IPS-20b (cell line): ENCODE measurements around the gene RFX5.
A peak's percentile ranks its signal among the peaks of the same experiment; 100 is the strongest.

Experiments used
- H3K27ac ChIP-seq: one replicate; pipeline ENCODE4 v1.5.1; 2013; ENCODE audit warnings: low read length
- H3K27me3 ChIP-seq: 2 replicates; pipeline ENCODE4 v1.6.1; 2013; ENCODE audit warnings: mild to moderate bottlenecking, low read length, inconsistent platforms; ENCODE audit not compliant: insufficient read depth
- H3K36me3 ChIP-seq: 2 replicates; pipeline ENCODE4 v1.6.1; 2013; ENCODE audit warnings: low read depth, mild to moderate bottlenecking, inconsistent platforms, low read length, moderate library complexity; ENCODE audit not compliant: insufficient read depth
- H3K4me1 ChIP-seq: 2 replicates; pipeline ENCODE4 v1.6.1; 2013; ENCODE audit warnings: mild to moderate bottlenecking, control low read depth, inconsistent platforms, low read length, moderate library complexity; ENCODE audit not compliant: insufficient read depth
- H3K4me3 ChIP-seq: 2 replicates; pipeline ENCODE4 v1.5.1; 2013; ENCODE audit warnings: mild to moderate bottlenecking, low read length, inconsistent platforms
- H3K9ac ChIP-seq: 2 replicates; pipeline ENCODE4 v1.6.1; 2013; ENCODE audit warnings: low read depth, mild to moderate bottlenecking, inconsistent platforms, low read length, moderate library complexity
- H3K9me3 ChIP-seq: 2 replicates; pipeline ENCODE4 v1.6.1; 2013; ENCODE audit warnings: mild to moderate bottlenecking, low read depth, low read length, inconsistent platforms; ENCODE audit not compliant: insufficient read depth

Gene RFX5

DNA sequence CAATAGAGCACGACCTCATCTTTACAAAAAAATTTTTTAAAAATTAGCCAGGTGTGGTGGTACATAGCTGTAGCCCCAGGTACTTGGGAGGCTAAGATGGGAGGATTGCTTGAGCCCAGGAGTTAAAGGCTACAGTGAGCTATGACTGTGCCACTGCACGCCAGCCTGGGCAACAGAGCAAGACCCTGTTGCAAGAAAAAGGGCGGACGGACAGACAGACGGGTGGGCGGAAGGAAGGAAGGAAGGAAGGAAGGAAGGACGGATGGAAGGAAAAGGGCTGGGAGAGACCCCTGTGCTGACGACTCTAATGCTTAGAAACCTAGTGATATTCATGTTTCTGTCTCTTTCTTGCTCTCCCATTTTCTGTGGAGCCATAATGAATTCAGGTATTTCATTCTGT, 34.2 kb downstream of the RFX5 start:
- Histone ChIP-seq H3K27me3 (no peaks in the 10 kb centered on the region), H3K9ac (no peak overlapping the region), H3K9me3 (no peaks in the 10 kb centered on the region), H3K27ac (no peak overlapping the region), H3K4me1 (peaks cover 9% of the 10 kb centered on the region), H3K36me3 (peaks cover 64% of the 10 kb centered on the region), H3K4me3 (no peak overlapping the region)

DNA sequence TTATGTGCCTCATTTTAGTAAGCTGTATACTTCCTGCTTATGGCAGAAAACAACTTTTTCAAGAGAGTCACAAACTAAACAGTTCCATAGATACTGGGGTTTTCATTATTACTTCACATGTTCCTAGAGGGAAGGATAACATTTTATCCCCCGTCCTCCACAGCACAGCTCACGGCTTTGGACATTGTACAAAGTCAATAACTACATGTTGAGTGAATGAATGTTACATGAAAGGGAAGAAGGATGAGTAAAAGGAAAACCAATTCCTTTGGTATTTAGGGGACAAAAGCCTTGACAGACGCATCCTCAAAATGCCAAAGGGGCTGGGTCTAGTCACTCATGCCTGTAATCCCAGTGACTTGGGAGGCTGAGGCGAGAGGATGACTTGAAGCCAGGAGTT, 34.6 kb downstream of the RFX5 start:
- Histone ChIP-seq H3K4me3 (no peak overlapping the region), H3K9ac (no peak overlapping the region), H3K27me3 (no peaks in the 10 kb centered on the region), H3K4me1 (peaks cover 9% of the 10 kb centered on the region), H3K36me3 (peaks cover 68% of the 10 kb centered on the region), H3K27ac (no peak overlapping the region), H3K9me3 (no peaks in the 10 kb centered on the region)

DNA sequence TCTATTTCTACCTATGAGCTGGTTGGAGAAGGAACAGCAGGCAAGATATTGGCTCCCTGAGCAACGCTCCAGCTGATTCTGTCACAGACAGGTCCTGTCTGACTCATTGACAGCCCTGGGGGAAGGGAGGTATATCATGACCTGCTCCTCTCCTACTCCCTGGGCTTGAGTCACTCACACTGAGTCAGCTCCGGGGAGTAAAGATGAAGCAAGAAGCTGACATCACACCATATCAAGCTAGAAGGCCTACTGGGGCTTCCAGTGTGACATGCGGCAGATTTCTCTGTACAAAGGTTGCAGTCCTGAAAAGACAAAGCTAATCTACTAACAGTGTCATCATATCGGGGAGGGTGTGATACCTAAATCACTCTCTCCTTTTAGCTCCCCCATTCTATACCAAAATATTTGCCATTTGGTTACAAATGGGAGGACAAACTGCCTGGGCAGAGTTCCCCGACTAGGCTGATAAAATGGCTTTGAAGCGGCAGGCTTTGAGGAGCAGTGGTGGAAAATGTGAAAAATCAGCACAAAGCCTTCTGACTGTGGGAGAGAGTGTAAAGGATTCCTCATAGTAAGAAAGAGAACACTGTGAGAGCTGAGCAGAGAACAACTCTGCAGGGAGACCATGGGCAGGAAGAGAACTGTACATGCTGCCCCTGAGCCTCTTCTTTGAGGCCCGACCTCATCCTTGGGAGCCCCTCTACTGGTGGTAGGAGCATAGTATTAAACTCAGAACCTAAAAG, 35.3 kb downstream of the RFX5 start:
- Histone ChIP-seq H3K9me3 (no peaks in the 10 kb centered on the region), H3K27ac (no peak overlapping the region), H3K27me3 (no peaks in the 10 kb centered on the region), H3K36me3 (peaks cover 75% of the 10 kb centered on the region), H3K9ac (no peak overlapping the region), H3K4me3 (no peak overlapping the region), H3K4me1 (peaks cover 9% of the 10 kb centered on the region)

DNA sequence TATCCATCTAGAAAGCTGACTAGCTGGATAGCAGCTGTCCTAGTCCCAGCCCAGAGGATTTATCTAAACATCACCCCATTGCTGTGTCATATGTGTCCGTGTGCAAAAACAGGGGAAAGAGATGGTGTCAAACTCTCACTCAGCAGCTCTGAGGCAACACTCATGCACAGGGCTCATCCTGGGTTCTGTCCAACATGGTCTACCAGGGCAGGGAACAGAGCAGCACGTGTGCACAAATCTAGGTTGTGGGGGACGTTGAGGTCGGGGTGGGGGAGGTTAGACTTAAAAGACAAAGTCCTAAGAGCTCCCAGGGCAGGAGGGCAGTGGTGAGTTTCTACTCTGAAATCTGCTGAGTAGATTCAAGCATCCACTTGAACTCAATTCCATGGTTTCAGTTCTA, 36.0 kb downstream of the RFX5 start:
- Histone ChIP-seq H3K9me3 (no peaks in the 10 kb centered on the region), H3K36me3 (peaks cover 77% of the 10 kb centered on the region), H3K9ac (no peak overlapping the region), H3K27me3 (no peaks in the 10 kb centered on the region), H3K4me3 (no peak overlapping the region), H3K4me1 (peaks cover 9% of the 10 kb centered on the region), H3K27ac (no peak overlapping the region)

DNA sequence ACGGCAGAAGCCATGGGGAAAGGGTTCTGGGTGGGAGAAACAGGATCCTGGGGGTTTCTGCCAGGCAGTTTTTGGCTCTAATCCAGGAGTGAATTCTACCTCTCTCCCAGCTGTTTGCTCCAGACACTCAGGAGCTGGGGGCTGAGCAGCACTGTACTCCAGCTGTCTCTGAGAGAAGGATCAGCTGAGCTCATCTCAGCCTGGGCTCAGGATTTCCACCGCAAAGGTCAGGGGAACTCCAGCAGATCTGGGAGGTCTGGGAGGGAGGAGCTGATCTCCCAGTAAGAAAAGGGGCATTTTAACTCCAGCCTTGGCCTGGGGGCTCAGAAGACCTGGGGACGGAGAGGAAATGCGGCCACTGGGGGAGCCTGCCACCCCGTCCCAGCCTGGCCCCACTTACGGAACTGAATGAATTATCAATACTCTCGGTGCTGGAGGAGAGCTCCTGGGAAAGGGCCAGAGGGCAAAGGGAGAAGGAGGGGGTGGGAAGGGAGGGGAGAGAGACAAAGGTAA, 37.2 kb downstream of the RFX5 start:
- Histone ChIP-seq H3K9me3 (no peaks in the 10 kb centered on the region), H3K27me3 (no peaks in the 10 kb centered on the region), H3K4me3 (no peak overlapping the region), H3K36me3 (peaks cover 79% of the 10 kb centered on the region), H3K4me1 (peaks cover 9% of the 10 kb centered on the region), H3K9ac (peak overlapping the region; percentile 20), H3K27ac (peak overlapping the region; percentile 29)

DNA sequence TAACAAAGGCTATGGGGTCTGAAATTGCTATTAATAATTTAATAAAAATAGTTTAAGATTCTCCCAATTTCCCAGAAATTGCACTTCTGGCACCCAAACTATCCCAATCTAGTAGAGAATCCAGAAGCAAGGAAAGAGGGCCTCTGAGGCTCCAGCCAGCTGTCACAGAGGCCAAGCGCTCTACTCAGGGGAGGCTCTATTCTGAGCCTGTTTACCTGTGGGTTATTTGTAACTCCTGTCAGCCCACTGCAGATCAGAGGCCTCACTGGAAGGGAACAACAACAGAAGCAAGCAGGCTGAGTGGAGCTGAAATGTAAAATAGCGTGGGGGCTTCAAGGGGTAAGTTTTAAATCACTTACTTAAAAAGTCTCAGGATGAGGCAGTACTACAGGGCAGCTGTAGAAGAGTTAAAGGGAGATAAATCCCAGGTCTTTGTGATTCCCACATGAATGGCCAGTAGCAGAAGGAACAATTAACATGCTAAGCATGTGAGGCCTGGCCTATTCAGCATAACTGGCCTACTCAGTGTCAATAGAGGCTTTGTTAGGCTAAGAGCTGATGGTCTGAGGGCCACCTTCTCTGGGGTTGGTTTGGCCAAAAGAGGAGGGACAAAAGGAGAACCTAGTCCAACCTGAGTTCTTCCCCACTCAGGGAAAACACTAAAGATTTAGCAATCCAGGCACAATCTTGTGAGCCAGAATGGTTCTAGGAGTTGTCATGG, 52.1 kb downstream of the RFX5 start:
- Histone ChIP-seq H3K27ac (peak overlapping the region; percentile 59), H3K27me3 (no peaks in the 10 kb centered on the region), H3K4me3 (peak overlapping the region; percentile 9; the same call in 1 of the 2 replicates), H3K9ac (peak overlapping the region; percentile 33; the same call in 1 of the 2 replicates), H3K4me1 (peaks cover 12% of the 10 kb centered on the region; the same call in 1 of the 2 replicates), H3K9me3 (no peaks in the 10 kb centered on the region), H3K36me3 (peaks cover 81% of the 10 kb centered on the region)

DNA sequence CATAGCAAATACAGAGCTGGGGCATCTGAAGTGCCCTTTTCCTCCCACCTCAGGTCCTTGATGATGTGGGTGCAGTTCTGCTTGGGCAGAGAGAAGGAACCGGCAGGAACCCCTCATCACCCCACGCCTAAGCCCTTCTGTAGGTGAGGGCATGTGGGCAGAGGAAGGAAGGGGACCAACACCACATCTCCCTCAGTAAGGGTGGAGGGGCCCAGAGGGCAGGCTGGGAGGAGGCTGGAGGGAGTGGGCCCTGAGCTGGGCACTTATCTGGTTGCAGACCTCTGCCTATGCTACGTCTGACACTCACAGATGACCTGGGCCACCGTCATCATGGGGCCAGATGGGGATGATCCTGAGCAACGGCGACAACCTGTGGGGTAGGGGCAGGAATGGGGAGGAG, 54.0 kb downstream of the RFX5 start:
- peaks cover 81% of the 10 kb centered on the region for H3K36me3 ChIP-seq
- H3K4me3 ChIP-seq, result no peak overlapping the region
- no peak overlapping the region for H3K9ac ChIP-seq
- no peaks in the 10 kb centered on the region for H3K27me3 ChIP-seq
- H3K27ac ChIP-seq, result no peak overlapping the region
- peaks cover 12% of the 10 kb centered on the region; the same call in 1 of the 2 replicates for H3K4me1 ChIP-seq
- no peaks in the 10 kb centered on the region for H3K9me3 ChIP-seq

DNA sequence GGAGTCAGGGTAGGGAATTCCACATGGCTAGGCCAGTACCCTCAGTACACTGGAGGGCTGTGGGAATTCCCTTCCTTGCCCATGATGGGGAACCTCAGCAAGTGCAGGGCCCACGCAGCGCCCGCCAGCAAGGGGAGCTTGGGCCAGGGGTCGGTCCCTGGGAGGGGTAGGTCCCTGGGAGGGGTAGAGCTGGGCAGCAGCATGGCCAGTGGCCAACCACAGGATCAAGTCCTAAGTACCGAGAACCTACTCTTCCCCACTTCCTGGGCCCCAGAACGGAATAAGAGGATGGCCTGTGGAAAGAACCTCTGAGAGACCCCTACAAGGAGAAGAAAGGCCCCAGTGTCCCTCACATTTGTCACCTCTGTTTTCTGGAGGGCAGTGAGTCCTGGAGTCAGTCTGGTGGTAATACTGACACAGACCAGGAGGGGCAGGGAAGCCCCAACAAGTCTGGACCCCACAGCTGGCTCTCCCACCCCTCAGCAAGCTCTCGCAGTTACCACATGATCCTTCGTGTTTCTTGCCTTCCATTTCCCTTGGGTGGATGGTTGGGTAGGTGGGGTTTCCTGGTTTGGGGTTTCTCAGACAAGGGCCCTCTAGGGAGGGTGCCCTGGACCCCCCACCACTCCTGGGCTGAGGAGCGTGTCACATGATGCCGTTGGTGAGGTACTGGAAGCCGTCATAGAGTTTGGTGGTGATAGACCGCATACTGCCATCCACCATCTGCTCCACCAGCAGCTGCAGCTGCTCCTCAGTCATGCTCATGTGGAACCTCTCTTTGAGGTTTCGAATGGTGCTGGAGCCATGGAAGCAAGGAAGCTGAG, 54.6 kb downstream of the RFX5 start:
- peaks cover 81% of the 10 kb centered on the region for H3K36me3 ChIP-seq
- H3K4me3 ChIP-seq, result no peak overlapping the region
- H3K9me3 ChIP-seq, result no peaks in the 10 kb centered on the region
- H3K27ac ChIP-seq, result no peak overlapping the region
- peaks cover 12% of the 10 kb centered on the region; the same call in 1 of the 2 replicates for H3K4me1 ChIP-seq
- no peak overlapping the region for H3K9ac ChIP-seq
- no peaks in the 10 kb centered on the region for H3K27me3 ChIP-seq

DNA sequence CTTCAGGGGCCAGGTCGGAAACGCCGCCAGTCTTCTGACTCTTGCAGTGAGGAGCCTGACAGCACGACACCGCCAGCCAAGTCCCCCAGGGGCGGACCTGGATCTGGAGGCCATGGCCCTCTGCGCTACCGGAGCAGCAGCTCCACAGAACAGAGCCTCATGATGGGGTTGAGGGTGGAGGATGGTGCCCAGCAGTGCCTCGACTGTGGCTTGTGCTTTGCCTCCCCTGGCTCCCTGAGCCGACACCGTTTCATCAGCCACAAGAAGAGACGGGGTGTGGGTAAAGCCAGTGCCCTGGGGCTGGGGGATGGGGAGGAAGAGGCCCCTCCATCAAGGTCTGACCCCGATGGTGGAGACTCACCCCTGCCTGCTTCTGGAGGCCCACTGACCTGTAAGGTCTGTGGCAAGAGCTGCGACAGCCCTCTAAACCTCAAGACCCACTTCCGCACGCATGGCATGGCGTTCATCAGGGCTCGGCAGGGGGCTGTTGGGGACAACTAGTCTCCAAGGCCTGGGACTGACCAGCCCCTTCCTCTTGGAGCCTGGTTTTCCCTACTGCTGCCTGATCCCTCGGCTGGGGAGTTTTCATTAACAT, 56.2 kb downstream of the RFX5 start:
- H3K27me3 ChIP-seq, result no peaks in the 10 kb centered on the region
- H3K27ac ChIP-seq, result no peak overlapping the region
- no peak overlapping the region for H3K4me3 ChIP-seq
- H3K9ac ChIP-seq, result no peak overlapping the region
- H3K9me3 ChIP-seq, result no peaks in the 10 kb centered on the region
- H3K36me3 ChIP-seq, result peaks cover 85% of the 10 kb centered on the region
- peaks cover 12% of the 10 kb centered on the region; the same call in 1 of the 2 replicates for H3K4me1 ChIP-seq
